HG03066 (cell line): ENCODE measurements around the gene ZNF76.

Source experiments
- ATAC-seq: cut with Tn5 transposase; IDR thresholded peaks from one replicate; pipeline ENCODE4 v1.9.1; 2021; ENCODE audit warnings: low read depth; ENCODE audit not compliant: unreplicated experiment

The ZNF76 gene

GRCh38 chr6:35264550-35265274 lies 5.2 kb downstream of the ZNF76 start:
- ATAC-seq: no peak

DNA sequence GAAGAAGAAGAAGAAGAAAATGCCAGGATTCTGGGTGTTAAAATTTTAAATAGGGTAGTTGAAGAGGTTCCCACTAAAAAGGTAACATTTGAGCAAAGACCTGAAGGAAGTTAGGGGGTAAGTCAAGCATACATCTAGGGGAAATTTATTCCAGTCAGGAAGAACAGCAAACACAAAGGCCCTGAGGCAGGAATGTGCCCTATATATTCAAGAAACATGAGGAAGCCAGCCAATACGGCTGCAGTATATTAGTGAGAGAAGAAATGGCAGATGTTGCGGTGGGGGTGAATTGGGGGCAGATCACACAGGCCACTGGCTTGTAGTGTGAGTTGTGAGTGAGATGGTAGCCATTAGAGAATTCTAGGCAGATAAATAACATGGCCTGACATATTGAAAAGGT lies 6.0 kb downstream of the ZNF76 start:
- ATAC-seq: no peak

DNA sequence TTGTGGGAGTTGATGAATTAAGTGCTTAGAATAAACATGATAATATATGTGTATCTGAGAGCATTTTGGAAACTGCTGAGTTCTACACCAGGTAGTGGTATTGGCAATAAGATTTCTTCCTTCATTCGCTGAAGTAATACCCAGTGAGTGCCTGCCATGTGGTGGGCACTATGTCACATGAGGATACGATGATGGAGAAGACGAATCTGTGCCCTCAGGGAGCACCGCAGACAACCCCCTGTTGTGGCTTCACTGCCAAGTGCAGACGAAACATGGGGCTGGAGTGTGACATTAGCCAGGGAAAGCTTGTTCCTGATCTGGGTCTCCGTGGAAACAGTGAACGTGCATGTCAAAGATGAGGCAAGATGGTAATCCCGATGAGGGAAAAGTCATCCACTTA lies 7.9 kb downstream of the ZNF76 start:
- no peak for ATAC-seq

- ATAC-seq: no peak
These were observed 8.4 kb downstream of the ZNF76 start for GRCh38 chr6:35267897-35268296.

- no peak for ATAC-seq
These were observed 12.5 kb downstream of the ZNF76 start for GRCh38 chr6:35272005-35272404.

DNA sequence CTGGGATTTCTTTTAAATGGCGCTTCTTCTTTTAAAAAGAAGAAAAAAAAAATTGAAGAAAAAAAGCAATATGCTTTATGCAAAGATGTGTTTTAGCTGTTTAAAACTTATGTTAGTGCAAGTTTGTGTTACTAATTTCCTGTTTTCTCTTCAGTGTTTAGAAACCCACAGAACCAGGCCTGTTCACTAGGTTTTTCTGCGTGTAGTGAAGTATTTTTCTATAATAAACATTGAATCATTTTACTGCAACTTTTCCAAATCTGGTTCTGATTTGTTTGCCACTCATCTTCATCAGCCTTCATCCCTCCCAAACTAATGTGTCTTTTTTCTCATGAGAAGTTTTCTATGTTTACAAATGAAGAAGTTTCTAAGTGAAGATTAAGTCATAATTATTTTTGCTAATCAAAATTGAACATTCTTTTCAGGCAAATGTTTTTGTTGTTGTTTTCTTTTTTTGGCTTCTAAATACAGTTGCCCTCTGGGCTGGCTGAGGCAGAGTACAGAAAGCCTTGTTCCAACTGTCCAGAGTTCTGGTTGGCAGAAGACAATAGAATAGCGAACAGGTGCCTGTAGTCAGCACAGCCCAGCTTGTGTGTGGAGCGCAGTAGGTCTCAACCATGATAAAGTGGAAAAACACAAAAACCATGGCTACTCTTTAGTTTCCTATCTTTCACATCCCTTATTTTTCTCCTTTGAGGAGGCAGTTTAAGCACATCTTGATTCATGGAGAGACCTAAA lies 14.5 kb downstream of the ZNF76 start:
- ATAC-seq: no peak

DNA sequence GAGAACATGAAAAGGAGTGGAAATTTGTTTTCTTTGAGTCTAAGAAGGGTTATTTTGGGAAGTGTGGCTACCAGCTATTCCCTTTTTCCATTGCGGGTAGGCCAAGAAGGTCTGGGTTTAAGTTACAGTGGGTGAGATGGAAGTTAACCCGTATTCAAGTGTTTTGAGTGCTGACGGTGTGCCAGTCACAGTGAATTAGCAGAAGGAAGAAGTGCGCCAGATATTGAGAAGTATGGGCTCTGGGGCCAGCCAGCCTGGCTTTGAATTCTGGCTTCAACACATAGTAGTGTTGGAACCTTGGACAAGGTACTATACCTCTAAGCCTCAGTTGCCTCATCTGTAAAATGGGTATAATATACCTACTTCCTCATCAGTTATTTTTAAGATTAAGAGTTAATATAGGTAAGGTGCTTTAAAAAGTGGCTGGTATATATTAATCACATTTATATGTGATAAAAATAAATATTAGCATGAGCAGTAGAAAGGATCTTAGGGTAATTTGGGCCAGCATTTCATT lies 16.3 kb downstream of the ZNF76 start:
- ATAC-seq: no peak

- ATAC-seq: no peak
These were observed 19.2 kb downstream of the ZNF76 start for GRCh38 chr6:35278708-35279107.

DNA sequence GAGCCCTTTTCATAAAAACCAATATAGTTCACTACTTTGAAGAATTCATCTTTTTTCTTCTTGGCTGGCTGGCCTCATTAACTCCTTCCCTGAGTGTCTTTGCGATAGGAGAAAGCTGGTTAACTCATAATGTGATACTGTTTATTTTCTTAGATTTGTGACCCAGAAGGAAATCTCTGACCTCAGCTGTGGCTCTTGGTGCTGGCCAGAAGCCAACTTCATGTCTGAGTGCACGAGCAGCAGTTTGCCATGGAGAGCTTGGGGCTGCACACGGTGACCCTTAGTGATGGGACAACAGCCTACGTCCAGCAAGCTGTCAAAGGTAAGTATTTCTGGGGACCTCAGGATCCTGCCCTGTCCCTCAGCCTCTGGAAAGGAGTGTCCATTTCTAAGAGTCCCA lies 21.4 kb downstream of the ZNF76 start:
- no peak for ATAC-seq

DNA sequence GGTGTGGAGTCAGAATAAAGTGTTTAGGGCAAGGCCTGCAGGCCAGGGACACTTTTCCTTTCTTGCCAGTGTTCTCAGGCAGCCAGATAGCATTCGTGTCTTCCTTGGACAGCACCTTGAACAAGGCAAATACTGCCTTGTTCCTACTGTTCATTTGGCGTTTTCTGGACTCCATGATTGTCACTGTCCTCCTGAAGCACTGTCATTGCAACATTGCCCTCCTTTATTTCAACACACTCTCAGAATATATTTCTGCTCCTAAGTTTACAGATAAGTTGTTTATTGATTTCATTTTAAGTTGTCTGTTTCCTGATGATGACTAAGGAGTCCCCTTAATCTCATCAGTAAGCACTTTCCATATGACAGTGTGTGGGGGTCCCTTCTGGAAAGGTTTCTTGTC lies 22.9 kb downstream of the ZNF76 start:
- no peak for ATAC-seq

GRCh38 chr6:35283361-35283760 lies 23.8 kb downstream of the ZNF76 start:
- ATAC-seq: no peak

GRCh38 chr6:35287671-35288396 lies 28.3 kb downstream of the ZNF76 start:
- no peak for ATAC-seq

DNA sequence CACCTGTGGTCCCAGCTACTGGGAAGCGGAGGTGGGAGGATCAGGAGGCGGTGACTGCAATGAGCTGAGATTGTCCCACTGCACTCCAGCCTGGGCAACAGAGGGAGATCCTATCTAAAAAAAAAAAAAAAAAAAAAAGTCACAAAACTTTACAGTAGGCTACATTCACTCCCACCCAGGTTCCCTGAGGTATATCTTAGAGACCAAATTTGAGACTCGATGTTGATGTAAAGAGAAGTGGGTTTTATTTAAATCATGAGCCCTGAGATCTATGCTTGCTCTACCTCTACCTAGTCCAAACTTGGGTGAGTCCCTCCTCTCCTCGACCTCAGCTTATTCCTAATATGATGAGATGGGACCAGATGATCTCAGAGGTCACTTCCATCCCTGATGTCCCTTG lies 29.3 kb downstream of the ZNF76 start:
- no peak for ATAC-seq

DNA sequence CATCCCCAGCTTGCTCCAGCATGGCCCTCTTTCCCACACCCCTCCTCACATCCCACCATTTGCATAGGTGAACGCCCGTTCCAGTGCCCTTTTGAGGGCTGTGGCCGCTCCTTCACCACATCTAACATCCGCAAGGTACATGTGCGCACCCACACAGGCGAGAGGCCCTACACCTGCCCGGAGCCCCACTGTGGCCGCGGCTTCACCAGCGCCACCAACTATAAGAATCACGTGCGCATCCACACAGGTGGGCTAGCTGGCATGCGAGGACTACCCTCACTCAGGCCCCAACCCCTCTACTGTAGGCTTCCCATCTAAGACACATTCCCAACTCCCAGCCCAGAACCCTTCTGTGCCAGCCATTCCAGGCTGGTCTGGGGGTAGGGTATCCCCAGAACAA lies 32.0 kb downstream of the ZNF76 start:
- ATAC-seq: no peak

GRCh38 chr6:35292494-35292893 lies 33.0 kb downstream of the ZNF76 start:
- no peak for ATAC-seq

DNA sequence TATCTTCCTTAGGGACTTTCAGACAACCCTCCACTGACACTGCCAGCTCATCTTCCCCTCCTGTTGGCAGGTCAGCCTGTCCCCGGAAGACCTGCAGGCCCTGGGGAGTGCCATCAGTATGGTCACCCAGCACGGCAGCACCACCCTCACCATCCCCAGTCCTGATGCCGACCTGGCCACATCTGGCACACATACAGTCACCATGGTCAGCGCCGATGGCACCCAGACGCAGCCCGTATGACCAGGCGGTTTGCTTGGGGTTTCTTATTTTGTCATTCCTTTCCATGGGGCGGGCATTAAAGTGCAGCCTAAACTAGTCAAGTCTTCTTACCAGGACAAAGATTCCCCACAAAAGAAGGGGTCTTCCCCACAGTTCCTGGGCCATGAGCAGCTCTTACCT lies 34.1 kb downstream of the ZNF76 start:
- ATAC-seq: no peak

DNA sequence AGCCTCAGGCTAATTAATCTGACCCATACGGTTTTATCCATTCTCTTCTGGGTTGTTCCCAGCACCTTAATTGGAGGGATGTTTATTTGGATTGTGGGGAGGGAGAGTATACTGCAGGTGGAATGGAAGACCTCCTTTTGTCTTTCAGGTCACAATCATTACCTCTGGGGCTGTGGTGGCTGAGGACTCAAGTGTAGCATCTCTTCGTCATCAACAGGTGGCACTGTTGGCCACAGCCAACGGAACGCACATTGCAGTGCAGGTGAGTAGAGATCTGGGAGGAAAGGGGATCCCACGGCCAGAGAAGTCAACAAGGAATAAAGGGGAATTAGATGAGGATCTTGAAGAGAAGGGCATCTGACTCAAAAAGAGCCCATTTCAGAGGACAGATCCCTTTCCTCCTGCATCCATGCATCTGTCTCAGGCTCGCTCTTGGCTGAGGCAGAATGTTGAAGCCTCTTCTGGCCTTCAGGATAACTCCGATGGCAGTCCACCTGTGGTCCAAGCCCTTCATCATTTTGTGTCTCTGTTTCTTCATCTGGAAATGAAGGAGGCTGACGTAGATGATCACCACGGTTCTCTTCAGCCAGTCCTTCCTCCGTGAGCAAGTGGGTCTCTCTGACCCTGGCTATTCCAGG lies 34.9 kb downstream of the ZNF76 start:
- no peak for ATAC-seq

DNA sequence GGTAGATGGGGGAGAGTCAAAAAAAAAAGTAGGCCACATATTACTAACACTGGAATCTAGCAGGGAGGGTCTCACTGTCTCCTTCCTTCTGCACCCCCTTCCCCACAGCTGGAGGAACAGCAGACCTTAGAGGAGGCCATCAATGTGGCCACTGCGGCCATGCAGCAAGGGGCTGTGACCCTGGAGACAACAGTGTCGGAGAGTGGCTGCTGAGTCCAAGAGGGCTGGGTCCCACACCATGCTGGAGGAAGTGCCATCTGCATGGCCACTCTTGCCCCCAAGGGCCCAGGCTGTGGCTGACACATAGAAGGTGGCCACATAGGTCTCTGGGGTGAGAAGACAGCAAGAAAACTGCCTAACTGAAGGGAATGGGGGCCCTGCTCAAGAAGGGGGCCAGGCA lies 35.5 kb downstream of the ZNF76 start:
- no peak for ATAC-seq

DNA sequence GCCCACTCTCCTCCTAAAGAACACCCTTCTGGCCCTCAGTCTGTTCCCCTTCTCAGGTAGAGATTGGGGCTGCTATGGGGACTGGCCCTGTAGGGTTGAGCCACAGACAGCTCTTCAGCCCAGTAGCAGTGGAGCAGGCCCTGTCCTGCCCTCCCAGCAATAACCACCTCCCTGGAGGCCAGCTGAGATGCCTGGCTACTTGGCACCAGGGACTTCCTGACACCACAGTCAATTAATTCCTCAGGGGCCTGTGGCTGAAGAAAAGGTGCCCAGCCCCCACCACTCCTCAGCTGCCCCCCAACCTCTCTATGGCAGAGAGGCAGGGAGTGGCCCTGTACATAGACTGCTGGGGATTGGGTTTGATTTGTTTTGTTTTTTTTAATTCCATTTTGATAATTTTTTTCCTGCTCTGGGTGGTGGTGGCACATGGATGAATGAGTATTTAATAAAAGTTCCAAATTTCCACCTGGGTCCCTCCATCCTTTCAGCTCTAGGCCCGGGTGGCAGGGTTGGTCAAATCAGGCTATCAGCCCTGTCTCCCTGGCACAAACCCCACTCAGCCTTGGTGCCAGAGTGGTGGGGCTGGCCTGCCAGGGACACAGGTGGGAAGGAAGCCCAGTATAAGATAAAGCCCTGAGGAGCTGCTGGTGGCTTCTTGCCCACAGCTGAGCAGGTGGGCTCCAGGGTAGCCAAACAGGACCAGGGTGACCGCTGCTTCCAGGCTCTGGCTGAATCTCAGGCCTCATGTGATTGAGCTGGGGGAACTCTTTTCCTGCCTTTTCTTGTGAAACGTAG lies 36.2 kb downstream of the ZNF76 start:
- ATAC-seq: no peak

DNA sequence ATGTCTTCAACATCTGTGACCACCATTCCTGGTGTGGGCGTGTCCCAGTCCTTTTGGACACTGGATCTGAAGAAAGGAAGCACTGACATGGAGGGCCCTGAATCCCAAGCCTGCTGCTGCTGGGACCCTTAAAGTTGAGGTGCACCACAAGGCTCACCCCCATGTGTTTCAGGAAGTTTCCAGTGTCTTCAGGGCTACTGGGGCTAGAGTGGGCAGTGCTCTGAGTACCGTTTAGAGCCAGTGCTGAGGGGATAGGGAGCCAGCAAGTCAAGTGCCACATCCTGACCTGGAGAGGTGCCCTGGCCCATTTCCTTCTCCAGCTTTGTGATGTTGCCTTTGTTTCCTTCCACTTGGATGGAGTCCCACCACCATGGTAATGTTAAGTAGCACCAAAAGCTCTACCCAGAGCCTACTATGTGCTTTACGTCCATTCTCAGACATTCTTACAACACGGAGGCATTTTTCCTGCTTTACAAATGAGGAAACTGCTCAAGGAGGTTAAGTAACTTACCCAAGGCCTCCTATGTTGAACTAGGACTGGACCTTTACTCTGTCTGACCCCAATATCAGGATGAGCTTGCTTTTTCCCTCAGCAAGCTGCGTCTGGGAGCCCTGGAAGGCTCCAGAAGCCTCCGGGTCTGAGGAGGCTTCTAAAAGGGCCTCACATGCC lies 37.5 kb downstream of the ZNF76 start:
- ATAC-seq: no peak
